GM06990 (cell line): ENCODE data around the gene NAA35.

ENCODE experiments used
- DNase-seq: peaks from one replicate; pipeline ENCODE4 v3.0.0-alpha.2; 2011; ENCODE audit not compliant: insufficient read length; ENCODE audit errors: extremely low read depth
- H3K27me3 ChIP-seq: replicated peaks from 2 replicates; pipeline ENCODE4 v1.6.0; 2011; ENCODE audit warnings: low read length; ENCODE audit not compliant: control insufficient read depth, insufficient read depth
- H3K36me3 ChIP-seq: 2 replicates; pipeline ENCODE4 v1.5.1; 2011; ENCODE audit warnings: low read length; ENCODE audit not compliant: control insufficient read depth, insufficient read depth
- H3K4me3 ChIP-seq: replicated peaks from 2 replicates; pipeline ENCODE4 v1.5.1; 2011; ENCODE audit warnings: low read depth, mild to moderate bottlenecking, control low read depth, low read length
- TF ChIP-seq, protein P1 (sequence below): IDR thresholded peaks from 2 replicates; pipeline ENCODE4 v1.5.1; 2011; ENCODE audit warnings: low read length, control low read depth, mild to moderate bottlenecking, inconsistent platforms; ENCODE audit not compliant: insufficient read depth, poor library complexity, severe bottlenecking

NAA35 gene

DNA sequence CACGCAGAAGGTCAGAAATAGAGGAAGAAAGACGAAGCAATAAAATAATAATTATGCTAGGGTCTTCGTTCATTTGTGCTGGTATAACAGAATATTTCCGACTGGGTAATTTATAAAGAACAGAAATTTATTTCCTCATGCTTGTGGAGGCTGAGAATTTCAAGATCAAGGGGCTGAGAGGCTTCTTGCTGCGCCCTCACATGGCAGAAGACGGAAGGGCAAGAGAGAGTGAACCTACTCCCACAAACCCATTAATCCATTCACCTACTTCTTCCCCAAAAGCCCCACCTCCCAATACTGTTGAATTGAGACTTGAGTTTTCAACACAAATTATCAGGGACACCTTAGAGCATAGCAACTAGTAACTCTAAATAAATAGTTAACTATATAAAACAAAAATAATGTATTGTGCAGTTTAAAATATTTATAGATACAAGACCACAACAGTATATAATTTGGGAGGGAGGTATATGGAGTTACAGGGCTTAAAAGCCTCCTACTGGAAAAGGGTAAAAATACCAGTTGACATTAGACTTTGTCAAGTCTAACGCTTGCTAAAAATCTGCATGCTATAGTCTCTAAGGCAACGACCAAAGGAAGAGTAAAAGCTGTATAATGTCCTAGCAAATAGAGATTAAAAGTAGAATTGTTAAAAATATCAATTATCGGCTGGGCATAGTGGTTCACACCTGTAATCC is 40.3 kb upstream of the NAA35 start:
- Histone ChIP-seq H3K4me3 (no peak overlapping the region), H3K27me3 (no peaks in the 10 kb centered on the region), H3K36me3 (no peaks in the 10 kb centered on the region)
- no peak for DNase-seq
- TF ChIP-seq, protein P1, sequence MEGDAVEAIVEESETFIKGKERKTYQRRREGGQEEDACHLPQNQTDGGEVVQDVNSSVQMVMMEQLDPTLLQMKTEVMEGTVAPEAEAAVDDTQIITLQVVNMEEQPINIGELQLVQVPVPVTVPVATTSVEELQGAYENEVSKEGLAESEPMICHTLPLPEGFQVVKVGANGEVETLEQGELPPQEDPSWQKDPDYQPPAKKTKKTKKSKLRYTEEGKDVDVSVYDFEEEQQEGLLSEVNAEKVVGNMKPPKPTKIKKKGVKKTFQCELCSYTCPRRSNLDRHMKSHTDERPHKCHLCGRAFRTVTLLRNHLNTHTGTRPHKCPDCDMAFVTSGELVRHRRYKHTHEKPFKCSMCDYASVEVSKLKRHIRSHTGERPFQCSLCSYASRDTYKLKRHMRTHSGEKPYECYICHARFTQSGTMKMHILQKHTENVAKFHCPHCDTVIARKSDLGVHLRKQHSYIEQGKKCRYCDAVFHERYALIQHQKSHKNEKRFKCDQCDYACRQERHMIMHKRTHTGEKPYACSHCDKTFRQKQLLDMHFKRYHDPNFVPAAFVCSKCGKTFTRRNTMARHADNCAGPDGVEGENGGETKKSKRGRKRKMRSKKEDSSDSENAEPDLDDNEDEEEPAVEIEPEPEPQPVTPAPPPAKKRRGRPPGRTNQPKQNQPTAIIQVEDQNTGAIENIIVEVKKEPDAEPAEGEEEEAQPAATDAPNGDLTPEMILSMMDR: peak; percentile 82

DNA sequence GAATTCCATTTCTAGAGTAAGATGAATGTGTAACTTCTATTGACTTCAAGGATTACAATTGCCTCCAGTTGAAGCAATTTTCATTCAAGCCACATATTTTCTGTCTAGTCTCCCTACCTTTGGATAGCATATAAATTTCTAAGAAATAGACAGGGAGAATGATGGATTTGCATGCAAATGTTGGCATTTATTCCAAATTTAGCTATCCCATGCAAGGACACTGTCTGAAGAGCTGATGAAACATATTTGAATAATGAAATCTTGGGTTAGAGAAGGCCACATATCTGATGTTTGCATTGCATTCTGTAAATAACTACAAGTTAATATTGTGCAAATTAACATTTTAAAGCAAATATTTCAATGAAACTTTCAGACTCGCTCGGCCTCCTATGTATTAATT is 36.0 kb upstream of the NAA35 start:
- TF ChIP-seq, protein P1: no peak
- H3K27me3 ChIP-seq: no peaks in the 10 kb centered on the region
- no peak for DNase-seq
- H3K36me3 ChIP-seq: no peaks in the 10 kb centered on the region
- H3K4me3 ChIP-seq: no peak overlapping the region

DNA sequence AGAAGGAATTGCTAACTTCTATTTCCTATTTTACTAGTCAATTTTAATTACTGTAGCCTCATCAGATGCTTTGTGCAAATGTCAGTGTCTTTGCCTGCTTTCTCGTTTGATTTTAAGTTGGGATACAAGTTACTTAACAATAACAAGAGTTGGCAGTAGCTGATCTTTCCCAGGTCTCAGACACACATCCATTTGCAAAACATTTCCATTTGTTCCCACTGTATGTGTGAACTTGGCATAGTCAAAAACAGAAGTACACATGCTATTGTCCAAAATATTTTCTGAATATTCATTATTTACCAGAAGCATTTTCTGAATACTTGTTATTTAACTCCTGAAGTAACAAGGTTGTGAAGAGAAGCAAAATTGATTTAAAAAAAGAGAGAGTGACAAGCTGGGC is 35.0 kb upstream of the NAA35 start:
- no peaks in the 10 kb centered on the region for H3K36me3 ChIP-seq
- DNase-seq: no peak
- H3K4me3 ChIP-seq: no peak overlapping the region
- TF ChIP-seq, protein P1: no peak
- no peaks in the 10 kb centered on the region for H3K27me3 ChIP-seq

GRCh38 chr9:85909390-85909789 is 31.6 kb upstream of the NAA35 start:
- DNase-seq: no peak
- H3K27me3 ChIP-seq: no peaks in the 10 kb centered on the region
- TF ChIP-seq, protein P1: no peak
- H3K36me3 ChIP-seq: no peaks in the 10 kb centered on the region
- no peak overlapping the region for H3K4me3 ChIP-seq

DNA sequence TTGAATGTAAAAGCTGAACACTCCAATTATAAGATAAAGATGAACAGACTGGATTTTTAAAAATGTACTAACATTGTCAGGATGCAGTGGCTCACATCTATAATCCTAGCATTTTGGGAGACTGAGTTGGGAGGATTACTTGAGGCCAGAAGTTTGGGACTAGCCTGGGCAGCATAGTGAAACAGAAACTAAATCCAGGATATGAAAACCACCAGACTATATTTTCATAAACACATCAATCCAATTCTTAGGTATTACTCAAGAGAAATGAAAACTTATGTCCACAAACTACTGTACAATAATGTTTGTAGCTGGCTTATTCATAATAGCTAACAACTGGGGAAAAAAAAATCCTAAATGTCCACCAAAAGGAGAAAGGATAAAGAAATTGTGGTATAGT is 26.8 kb upstream of the NAA35 start:
- no peaks in the 10 kb centered on the region for H3K36me3 ChIP-seq
- H3K4me3 ChIP-seq: no peak overlapping the region
- TF ChIP-seq, protein P1: no peak
- DNase-seq: no peak
- H3K27me3 ChIP-seq: no peaks in the 10 kb centered on the region

DNA sequence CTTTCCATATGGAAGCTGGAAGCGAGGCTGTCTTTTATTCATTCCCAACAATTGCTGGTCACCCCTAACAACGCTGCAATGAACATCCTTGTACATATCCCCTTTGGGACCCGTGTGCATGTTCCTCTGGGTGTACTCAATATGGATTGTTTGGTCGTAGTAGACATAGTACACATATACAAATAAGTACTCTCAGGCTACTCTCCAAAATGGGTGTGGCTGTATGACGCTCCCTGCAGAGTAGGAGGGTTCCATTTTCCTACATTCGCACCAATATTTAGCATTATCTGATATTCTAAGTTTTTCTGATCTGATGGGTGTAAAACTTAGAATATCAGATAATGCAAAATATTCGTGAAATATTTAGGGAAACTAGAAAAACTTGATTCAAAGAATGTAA is 23.2 kb upstream of the NAA35 start:
- no peaks in the 10 kb centered on the region for H3K27me3 ChIP-seq
- no peaks in the 10 kb centered on the region for H3K36me3 ChIP-seq
- TF ChIP-seq, protein P1: no peak
- H3K4me3 ChIP-seq: no peak overlapping the region
- DNase-seq: no peak
